Bladder microvascular endothelial cell (primary cell): ENCODE measurements around the gene SPATA31C1. TPM values are rescaled to one million over a fixed set of nuclear protein-coding genes. Genes with fewer than 3 reads are reported as not detected.

Experiments used
- total RNA-seq: library from RNA; depleted of rRNA; stranded (reverse); fragments of >200 nt; gene quantifications from 2 replicates; pipeline ENCODE4 v1.2.3, GENCODE V29; 2014

SPATA31C1 gene
- not detected in 2 replicates for total RNA-seq

GRCh38 chr9:87917662-87918061, at the start of gene SPATA31C1:
Gene SPATA31C1 (plus strand): TSS chr9:87917962.

GRCh38 chr9:87882627-87883026, 35.1 kb upstream of the SPATA31C1 start, which contains the start of gene SPATA31E1:
Gene SPATA31E1 (plus strand): TSS chr9:87882877. CDS start chr9:87882892, 15 bp downstream.

Other genes starting within 250 kb of the SPATA31C1 start
- 94.5 and 201 TPM in 2 replicates for gene CTSL, start 191.8 kb upstream of the SPATA31C1 start, total RNA-seq
- gene SPATA31E1, start 35.1 kb upstream of the SPATA31C1 start, total RNA-seq: not detected in 2 replicates
- gene CDK20, start 56.6 kb downstream of the SPATA31C1 start, total RNA-seq: 0.16 and 0.88 TPM in 2 replicates
- gene SPATA31C2, start 220.5 kb downstream of the SPATA31C1 start, total RNA-seq: not detected in 2 replicates